NCI-H2029 treated with DMSO at 0.1 percent for 48 hours (cell line): ENCODE data around the gene CDS2.

Source experiments
- DNase-seq: peaks from one replicate; lab custom pipeline; 2025; lab: John Stamatoyannopoulos, UW

CDS2 gene

GRCh38 chr20:5181958-5182357 is 55.1 kb downstream of the CDS2 start:
- no peak for DNase-seq

- DNase-seq, result no peak
Measured at GRCh38 chr20:5182615-5183254, 55.9 kb downstream of the CDS2 start.

- DNase-seq, result no peak
Measured at GRCh38 chr20:5183731-5184474, 57.1 kb downstream of the CDS2 start.

- DNase-seq, result no peak
Measured at GRCh38 chr20:5184684-5185083, 57.9 kb downstream of the CDS2 start.

GRCh38 chr20:5187122-5187521 is 60.3 kb downstream of the CDS2 start:
- no peak for DNase-seq

GRCh38 chr20:5188736-5189135 is 61.9 kb downstream of the CDS2 start:
- no peak for DNase-seq

- no peak for DNase-seq
Measured at GRCh38 chr20:5189917-5190316, 63.1 kb downstream of the CDS2 start.

GRCh38 chr20:5190444-5190843 is 63.6 kb downstream of the CDS2 start:
- no peak for DNase-seq

GRCh38 chr20:5191829-5192569 is 65.2 kb downstream of the CDS2 start:
- DNase-seq, result peak; percentile 58

- no peak for DNase-seq
Measured at GRCh38 chr20:5192570-5193431, 66.0 kb downstream of the CDS2 start.

- DNase-seq, result no peak
Measured at GRCh38 chr20:5195655-5196054, 68.8 kb downstream of the CDS2 start.

- DNase-seq, result no peak
Measured at GRCh38 chr20:5196149-5196548, 69.3 kb downstream of the CDS2 start.

- DNase-seq, result no peak
Measured at GRCh38 chr20:5197270-5197827, 70.5 kb downstream of the CDS2 start.

- DNase-seq, result no peak
Measured at GRCh38 chr20:5197847-5198650, 71.2 kb downstream of the CDS2 start.

- no peak for DNase-seq
Measured at GRCh38 chr20:5198651-5198924, 71.8 kb downstream of the CDS2 start.

- DNase-seq, result no peak
Measured at GRCh38 chr20:5203380-5203779, 76.6 kb downstream of the CDS2 start.

- DNase-seq, result peak; percentile 42
Measured at GRCh38 chr20:5205348-5206210, 78.8 kb downstream of the CDS2 start.

GRCh38 chr20:5207138-5207537 is 80.3 kb downstream of the CDS2 start:
- DNase-seq, result no peak

- no peak for DNase-seq
Measured at GRCh38 chr20:5211803-5212714, 85.3 kb downstream of the CDS2 start.
